Bronchial epithelial cell (primary cell): ENCODE results near the gene AFTPH. TPM values are rescaled to one million over a fixed set of nuclear protein-coding genes. Genes with fewer than 3 reads are reported as not detected.

Experiments
- DNase-seq: peaks from one replicate; pipeline ENCODE4 v3.0.0-alpha.2; 2010; ENCODE audit warnings: low read depth
- FAIRE-seq: peaks from 2 replicates; lab custom pipeline; 2011; peaks lifted over from hg19 to GRCh38; lab: Jason Lieb, UNC
- H3K27me3 ChIP-seq: 2 replicates; pipeline ENCODE4 v1.5.1; 2011; ENCODE audit warnings: low read length; ENCODE audit not compliant: control insufficient read depth, insufficient read depth
- H3K36me3 ChIP-seq: 2 replicates; pipeline ENCODE4 v1.5.1; 2011; ENCODE audit warnings: low read length; ENCODE audit not compliant: control insufficient read depth, insufficient read depth
- H3K4me3 ChIP-seq: 2 replicates; pipeline ENCODE4 v1.5.1; 2011; ENCODE audit warnings: mild to moderate bottlenecking, low read depth, low read length, control low read depth
- CTCF ChIP-seq: IDR thresholded peaks from 2 replicates; pipeline ENCODE4 v1.5.1; 2011; ENCODE audit warnings: mild to moderate bottlenecking, moderate library complexity, low read length, control low read depth, inconsistent platforms; ENCODE audit not compliant: insufficient read depth, severe bottlenecking
- total RNA-seq: library from RNA; depleted of rRNA; stranded (reverse); fragments of >200 nt; gene quantifications from 2 replicates; pipeline ENCODE4 v1.2.1, GENCODE V29; 2014

AFTPH gene
- total RNA-seq, 1 donor from 2014 or later, result 56.3 TPM

- no peak for FAIRE-seq
- Histone ChIP-seq H3K36me3 (no peaks in the 10 kb centered on the region), H3K27me3 (no peaks in the 10 kb centered on the region), H3K4me3 (no peak overlapping the region)
- peak; percentile 55 for DNase-seq
- no peak for TF ChIP-seq CTCF
Measured at GRCh38 chr2:64479259-64480117, 44.6 kb upstream of the AFTPH start.

- no peak for DNase-seq
- no peak for FAIRE-seq
- TF ChIP-seq CTCF, result no peak
Measured at GRCh38 chr2:64481665-64482064, 42.5 kb upstream of the AFTPH start.

GRCh38 chr2:64482243-64482642 is 41.9 kb upstream of the AFTPH start:
- no peaks in the 10 kb centered on the region for H3K36me3 ChIP-seq
- no peaks in the 10 kb centered on the region for H3K27me3 ChIP-seq
- H3K4me3 ChIP-seq, result no peak overlapping the region
- no peak for TF ChIP-seq CTCF
- FAIRE-seq, result no peak
- DNase-seq, result no peak

More at GRCh38 chr2:64481665-64482064, 42.5 kb upstream of the AFTPH start:
- H3K27me3 ChIP-seq, result no peaks in the 10 kb centered on the region
- no peak overlapping the region for H3K4me3 ChIP-seq
- no peaks in the 10 kb centered on the region for H3K36me3 ChIP-seq

GRCh38 chr2:64482765-64483504 is 41.2 kb upstream of the AFTPH start:
- DNase-seq, result peak; percentile 54
- peak; percentile 72 for FAIRE-seq
- Histone ChIP-seq H3K36me3 (no peaks in the 10 kb centered on the region), H3K4me3 (no peak overlapping the region), H3K27me3 (no peaks in the 10 kb centered on the region)
- TF ChIP-seq CTCF, result no peak

GRCh38 chr2:64485331-64485730 is 38.8 kb upstream of the AFTPH start:
- Histone ChIP-seq H3K36me3 (no peaks in the 10 kb centered on the region), H3K27me3 (no peaks in the 10 kb centered on the region), H3K4me3 (no peak overlapping the region)
- DNase-seq (no peak), FAIRE-seq (no peak)
- TF ChIP-seq CTCF, result no peak
